Hematopoietic multipotent progenitor cell treated with erythropoietin and hydrocortisone succinate and interleukin-3 and kit ligand, for 17 days (in vitro differentiated cells): ENCODE data around the gene GPR89B.
"Not testable (repeated sequence)": the region's sequence is repeated elsewhere in the genome, so short reads cannot be mapped to it uniquely, and the experiment has no call there.

Experiments
- DNase-seq: peaks from one replicate; pipeline ENCODE4 v3.0.0-alpha.2; 2015; ENCODE audit warnings: low spot score

GPR89B gene

GRCh38 chr1:148032690-148033089 is 104.5 kb downstream of the GPR89B start:
- DNase-seq = not testable (repeated sequence)

DNA sequence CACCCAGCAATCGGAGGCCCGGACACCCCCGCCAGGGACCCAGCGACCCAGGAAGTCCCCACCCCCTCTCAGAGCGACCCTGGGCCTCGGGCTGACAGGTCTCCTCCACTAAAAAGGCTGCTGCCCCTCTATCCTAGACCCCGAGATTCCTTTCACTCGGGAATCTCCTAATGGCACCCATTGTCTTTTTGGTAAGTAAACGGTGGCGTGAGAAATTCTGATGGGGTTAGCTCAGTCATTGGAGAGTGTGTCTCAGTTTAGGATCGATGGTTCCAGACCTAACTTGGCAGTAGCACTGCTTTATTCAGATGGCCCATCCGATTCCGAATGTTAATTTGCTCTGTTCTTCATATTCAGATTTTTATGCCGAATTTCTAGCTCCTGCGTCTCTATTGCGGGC is 104.9 kb downstream of the GPR89B start:
- DNase-seq = not testable (repeated sequence)

DNA sequence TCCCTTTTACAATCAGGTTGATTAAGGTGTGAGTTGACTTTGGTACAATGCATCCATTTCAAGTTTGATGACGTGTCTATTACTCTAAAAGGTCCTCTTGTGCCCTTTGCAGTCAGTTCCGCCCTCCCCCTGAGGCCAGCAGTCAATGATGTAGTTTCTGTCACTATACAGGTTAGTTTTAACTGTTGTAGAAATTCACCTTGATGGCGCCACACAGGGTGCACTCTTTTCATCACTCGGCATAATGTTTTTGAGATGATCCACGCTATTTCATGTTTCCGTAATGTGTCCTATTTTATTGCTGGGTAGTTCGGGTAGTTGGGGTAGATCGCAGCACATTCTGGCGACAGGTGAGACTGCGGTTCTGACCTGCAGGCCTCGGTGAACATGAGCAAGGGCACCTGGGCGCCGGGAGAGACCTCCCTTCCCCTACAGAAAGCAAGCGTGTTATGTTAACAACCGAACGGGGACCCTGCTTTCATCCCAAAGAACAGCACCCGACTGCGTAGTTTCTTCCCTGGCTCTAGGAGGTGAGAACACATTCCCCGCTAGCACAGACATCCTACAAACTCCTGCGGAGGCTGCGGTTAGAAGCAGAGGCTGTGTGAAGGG is 109.7 kb downstream of the GPR89B start:
- not testable (repeated sequence) for DNase-seq

- DNase-seq = peak; percentile 59
Measured at GRCh38 chr1:148038462-148039333, 110.5 kb downstream of the GPR89B start.
